Stimulated activated CD4-positive, alpha-beta T cell treated with anti-CD3 and anti-CD28 coated beads, Interleukin-4, amount 100 ng/mL, for 24 hours (primary cell): ENCODE measurements around the gene MMP14.
A peak's percentile ranks its signal among the peaks of the same experiment; 100 is the strongest.

Experiments used
- DNase-seq: peaks from one replicate; pipeline ENCODE4 v3.0.0-alpha.2; 2020

Gene MMP14

GRCh38 chr14:22864979-22865378 is 28.6 kb downstream of the MMP14 start:
- no peak for DNase-seq

GRCh38 chr14:22865424-22866405 is 29.3 kb downstream of the MMP14 start:
- DNase-seq, result no peak

GRCh38 chr14:22866874-22867273 is 30.5 kb downstream of the MMP14 start:
- DNase-seq, result no peak

- no peak for DNase-seq
Observed at GRCh38 chr14:22870811-22871223, 34.4 kb downstream of the MMP14 start.

- DNase-seq, result peak; percentile 75
Observed at GRCh38 chr14:22871224-22872032, 35.0 kb downstream of the MMP14 start, which contains the start of gene LRP10. LRP10 (plus strand) TSS chr14:22871740; CDS start chr14:22872304, 564 bp downstream.

- DNase-seq, result peak; percentile 78
Observed at GRCh38 chr14:22872033-22872832, 35.8 kb downstream of the MMP14 start.

- DNase-seq, result no peak
Observed at GRCh38 chr14:22872833-22873520, 36.6 kb downstream of the MMP14 start.

- no peak for DNase-seq
Observed at GRCh38 chr14:22875003-22875747, 38.8 kb downstream of the MMP14 start.

- DNase-seq, result no peak
Observed at GRCh38 chr14:22875748-22876319, 39.4 kb downstream of the MMP14 start.

GRCh38 chr14:22877000-22877501 is 40.7 kb downstream of the MMP14 start:
- no peak for DNase-seq

GRCh38 chr14:22878271-22879246 is 42.2 kb downstream of the MMP14 start:
- no peak for DNase-seq

- no peak for DNase-seq
Observed at GRCh38 chr14:22882064-22882463, 45.7 kb downstream of the MMP14 start.

GRCh38 chr14:22882529-22883172 is 46.3 kb downstream of the MMP14 start:
- peak; percentile 37 for DNase-seq

GRCh38 chr14:22883173-22883976 is 47.0 kb downstream of the MMP14 start, which contains the start of gene REM2:
REM2 (plus strand) TSS chr14:22883222; CDS start chr14:22883288, 66 bp downstream.
- no peak for DNase-seq

GRCh38 chr14:22884076-22884737 is 47.8 kb downstream of the MMP14 start:
- no peak for DNase-seq

GRCh38 chr14:22884738-22885523 is 48.5 kb downstream of the MMP14 start:
- DNase-seq, result no peak
